Mesenchymal stem cell (in vitro differentiated cells and primary cell): Measurements from ENCODE around the gene CTSF.

Source experiments
- DNase-seq: peaks from one replicate; pipeline ENCODE4 v3.0.0-alpha.2; 2013
- H2AFZ ChIP-seq: one replicate; pipeline ENCODE4 v1.6.1; 2013; ENCODE audit warnings: low read depth, mild to moderate bottlenecking, control low read depth, inconsistent platforms, low read length, moderate library complexity
- H2AK5ac ChIP-seq: 2 replicates; pipeline ENCODE4 v1.6.1; 2013; ENCODE audit warnings: low read length, moderate library complexity, mild to moderate bottlenecking, inconsistent platforms; ENCODE audit not compliant: severe bottlenecking
- H2BK120ac ChIP-seq: one replicate; pipeline ENCODE4 v1.6.1; 2013; ENCODE audit warnings: low read depth, mild to moderate bottlenecking, inconsistent platforms, low read length, moderate library complexity
- H2BK12ac ChIP-seq, 2 experiments: one replicate each; pipeline ENCODE4 v1.6.1; 2013; ENCODE audit warnings: inconsistent platforms in 2 of 2, low read length in 2 of 2, mild to moderate bottlenecking in 2 of 2, moderate library complexity in 2 of 2, control low read depth in 1 of 2
- H2BK15ac ChIP-seq: one replicate; pipeline ENCODE4 v1.6.1; 2013; ENCODE audit warnings: mild to moderate bottlenecking, low read depth, inconsistent platforms; ENCODE audit not compliant: poor library complexity, severe bottlenecking
- H2BK5ac ChIP-seq: 2 replicates; pipeline ENCODE4 v1.6.1; 2013; ENCODE audit warnings: low read depth, mild to moderate bottlenecking, low read length, control low read depth, inconsistent platforms; ENCODE audit not compliant: poor library complexity, severe bottlenecking
- H3K14ac ChIP-seq, 2 experiments: one replicate each; pipeline ENCODE4 v1.6.1; 2013; ENCODE audit warnings: inconsistent platforms in 2 of 2, low read length in 2 of 2, control low read depth in 1 of 2, mild to moderate bottlenecking in 1 of 2, moderate library complexity in 1 of 2
- H3K18ac ChIP-seq, 2 experiments: one replicate each; pipeline ENCODE4 v1.6.1; 2013; ENCODE audit warnings: inconsistent platforms in 2 of 2, low read length in 2 of 2, control low read depth in 1 of 2, low read depth in 1 of 2, mild to moderate bottlenecking in 1 of 2
- H3K23ac ChIP-seq, 2 experiments: one replicate each; pipeline ENCODE4 v1.6.1; 2013; ENCODE audit warnings: inconsistent platforms in 2 of 2, low read length in 2 of 2, mild to moderate bottlenecking in 2 of 2, moderate library complexity in 2 of 2, control low read depth in 1 of 2
- H3K27ac ChIP-seq: 2 replicates; pipeline ENCODE4 v1.5.1; 2013; ENCODE audit warnings: mild to moderate bottlenecking, moderate library complexity, low read length, control low read depth, inconsistent platforms; ENCODE audit not compliant: poor library complexity, severe bottlenecking
- H3K27me3 ChIP-seq, 2 experiments: 2 replicates each; pipeline versions ENCODE4 v1.6.1 to v1.7.0; 2013; ENCODE audit warnings: low read length in 2 of 2, mild to moderate bottlenecking in 2 of 2, moderate library complexity in 2 of 2, control low read depth in 1 of 2, inconsistent platforms in 1 of 2; ENCODE audit not compliant: control insufficient read depth in 1 of 2, insufficient read depth in 1 of 2
- H3K36me3 ChIP-seq, 2 experiments: 2 replicates each; pipeline versions ENCODE4 v1.6.1 to v1.7.0; 2013; ENCODE audit warnings: low read length in 2 of 2, control low read depth in 1 of 2, inconsistent platforms in 1 of 2, low read depth in 1 of 2, mild to moderate bottlenecking in 1 of 2; ENCODE audit not compliant: insufficient read depth in 2 of 2, control insufficient read depth in 1 of 2
- H3K4ac ChIP-seq, 2 experiments: one replicate each; pipeline ENCODE4 v1.6.1; 2013; ENCODE audit warnings: inconsistent platforms in 2 of 2, low read length in 2 of 2, mild to moderate bottlenecking in 2 of 2, moderate library complexity in 2 of 2, control low read depth in 1 of 2, low read depth in 1 of 2
- H3K4me1 ChIP-seq: 2 replicates; pipeline ENCODE4 v1.6.1; 2013; ENCODE audit warnings: low read depth, low read length, control low read depth; ENCODE audit not compliant: control insufficient read depth, insufficient read depth
- H3K4me2 ChIP-seq: 2 replicates; pipeline ENCODE4 v1.6.1; 2013; ENCODE audit warnings: low read length, mild to moderate bottlenecking, inconsistent platforms; ENCODE audit not compliant: poor library complexity, severe bottlenecking
- H3K4me3 ChIP-seq, 2 experiments: 2 replicates each; pipeline versions ENCODE4 v1.5.1 to v1.7.0; 2013; ENCODE audit warnings: low read length in 2 of 2, mild to moderate bottlenecking in 2 of 2, control low read depth in 1 of 2, low read depth in 1 of 2; ENCODE audit not compliant: insufficient read depth in 1 of 2
- H3K79me1 ChIP-seq: replicated peaks from 2 replicates; pipeline ENCODE4 v1.6.1; 2013; ENCODE audit warnings: mild to moderate bottlenecking, control low read depth, low read length, inconsistent platforms; ENCODE audit not compliant: poor library complexity, severe bottlenecking
- H3K9ac ChIP-seq: 2 replicates; pipeline ENCODE4 v1.7.0; 2013; ENCODE audit warnings: mild to moderate bottlenecking, low read length, moderate library complexity
- H3K9me3 ChIP-seq: 2 replicates; pipeline ENCODE4 v1.7.0; 2013; ENCODE audit warnings: mild to moderate bottlenecking, low read length; ENCODE audit not compliant: control insufficient read depth
- H4K8ac ChIP-seq: one replicate; pipeline ENCODE4 v1.6.1; 2013; ENCODE audit warnings: inconsistent platforms, mild to moderate bottlenecking, low read length, moderate library complexity
- H4K91ac ChIP-seq: one replicate; pipeline ENCODE4 v1.6.1; 2013; ENCODE audit warnings: mild to moderate bottlenecking, low read length, inconsistent platforms
- WGBS: methylation state at CpG from one replicate; pipeline ENCODE4 v1.1.7; 2013; ENCODE audit warnings: mixed read lengths; 5-methylcytosine and 5-hydroxymethylcytosine counted together

CTSF gene

DNA sequence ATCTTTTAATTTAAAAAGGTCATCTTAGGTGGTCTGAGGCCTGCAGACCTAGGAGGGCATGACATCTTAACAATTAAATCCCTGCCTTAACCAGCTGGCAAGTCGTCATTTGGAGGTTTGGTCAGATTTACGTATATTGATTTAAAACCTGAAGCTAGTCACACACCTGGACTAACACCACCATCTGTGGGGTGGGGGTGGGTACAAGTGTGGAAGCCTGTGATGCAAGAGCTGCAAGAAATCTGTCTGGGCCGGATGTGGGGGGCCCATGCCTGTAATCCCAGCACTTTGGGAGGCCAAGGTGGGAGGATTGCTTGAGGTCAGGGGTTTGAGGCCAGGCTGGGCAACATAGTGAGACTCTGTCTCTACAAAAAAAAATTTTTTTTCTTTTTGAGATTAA, 12.9 kb upstream of the CTSF start:
- peaks cover 2 to 3% of the 10 kb centered on the region in 2 experiments for H3K27me3 ChIP-seq
- H3K23ac ChIP-seq = no peak overlapping the region
- H2AFZ ChIP-seq = no peak overlapping the region
- H2AK5ac ChIP-seq = no peak overlapping the region
- H3K27ac ChIP-seq = no peak overlapping the region
- no peak overlapping the region for H2BK15ac ChIP-seq
- no peaks in the 10 kb centered on the region for H3K79me1 ChIP-seq
- H3K36me3 ChIP-seq = no peaks in the 10 kb centered on the region
- no peak overlapping the region for H4K91ac ChIP-seq
- H3K4me2 ChIP-seq = no peak overlapping the region
- 56% methylated on average over 1 of the region's 3 CpGs for WGBS
- no peak overlapping the region for H2BK12ac ChIP-seq
- no peak overlapping the region for H3K9ac ChIP-seq
- H2BK5ac ChIP-seq = no peak overlapping the region
- H3K9me3 ChIP-seq = peaks cover 5% of the 10 kb centered on the region
- H4K8ac ChIP-seq = no peak overlapping the region
- H3K4ac ChIP-seq = no peak overlapping the region
- no peak overlapping the region for H3K14ac ChIP-seq
- peaks cover 2% of the 10 kb centered on the region for H3K4me1 ChIP-seq
- DNase-seq = no peak
- no peak overlapping the region for H2BK120ac ChIP-seq
- H3K18ac ChIP-seq = no peak overlapping the region
- H3K4me3 ChIP-seq = peak overlapping the region in 1 of 2 experiments; percentile 35

DNA sequence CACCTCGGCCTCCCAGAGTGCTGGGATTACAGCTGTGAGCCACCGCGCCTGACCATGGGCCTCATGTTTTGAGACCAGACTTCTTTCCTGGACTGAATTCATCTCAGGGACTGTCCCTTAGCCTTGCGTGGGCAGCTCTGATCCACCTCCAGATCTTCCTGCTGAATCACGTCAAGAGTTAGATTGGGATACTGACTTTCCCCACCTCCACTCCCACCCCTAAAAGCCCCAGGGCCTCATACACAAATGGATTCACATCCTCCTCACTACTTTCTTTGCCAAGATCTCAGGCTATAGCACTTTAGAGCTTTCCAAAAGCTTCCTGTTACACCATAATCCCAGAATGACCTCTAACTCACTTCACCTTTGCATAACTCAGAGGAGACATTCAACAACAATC, 12.4 kb upstream of the CTSF start:
- Histone ChIP-seq H2BK120ac (no peak overlapping the region), H3K4ac (no peak overlapping the region), H3K18ac (no peak overlapping the region), H2BK12ac (no peak overlapping the region), H3K79me1 (no peaks in the 10 kb centered on the region), H3K4me2 (no peak overlapping the region), H3K14ac (no peak overlapping the region), H3K27me3 (peaks cover 0 to 3% of the 10 kb centered on the region in 2 experiments), H4K8ac (peak overlapping the region; percentile 28), H3K9ac (no peak overlapping the region), H2AFZ (no peak overlapping the region), H3K4me1 (peaks cover 2% of the 10 kb centered on the region), H2BK5ac (no peak overlapping the region), H4K91ac (no peak overlapping the region), H3K4me3 (peak overlapping the region in 1 of 2 experiments; percentile 35), H3K9me3 (peaks cover 5% of the 10 kb centered on the region), H3K36me3 (no peaks in the 10 kb centered on the region), H3K23ac (no peak overlapping the region), H3K27ac (no peak overlapping the region), H2BK15ac (no peak overlapping the region), H2AK5ac (no peak overlapping the region)
- WGBS = 92% methylated on average over 5 of the region's 5 CpGs
- DNase-seq = no peak

DNA sequence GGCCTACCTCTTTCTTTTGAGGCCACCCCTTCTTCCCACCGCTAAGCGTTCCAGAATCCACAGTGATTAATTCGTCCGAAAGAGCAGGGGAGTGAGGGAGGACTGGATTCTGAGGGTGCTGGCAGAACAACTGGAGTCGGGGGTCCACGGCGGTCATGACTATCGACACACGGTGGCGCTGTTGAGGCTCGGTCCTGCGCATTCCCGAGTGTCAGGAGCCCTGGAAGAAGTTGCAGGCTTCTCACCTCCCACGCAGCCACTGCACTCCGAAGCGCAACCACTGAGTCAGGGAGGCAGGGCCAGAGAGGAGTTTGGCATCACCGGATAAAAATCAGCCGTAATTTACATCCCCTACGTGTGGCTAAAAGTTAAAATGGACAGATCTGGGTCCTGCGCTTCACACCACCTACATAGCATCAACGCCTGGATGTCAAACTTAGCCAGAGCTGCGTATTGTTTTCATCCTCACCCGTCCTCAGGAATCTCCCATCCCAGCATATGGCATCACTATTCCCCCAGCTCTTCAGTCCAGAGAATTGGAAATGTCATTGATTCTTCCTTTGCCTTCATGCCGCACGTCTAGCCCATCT, 10.7 kb upstream of the CTSF start:
- peaks cover 0 to 3% of the 10 kb centered on the region in 2 experiments for H3K27me3 ChIP-seq

DNA sequence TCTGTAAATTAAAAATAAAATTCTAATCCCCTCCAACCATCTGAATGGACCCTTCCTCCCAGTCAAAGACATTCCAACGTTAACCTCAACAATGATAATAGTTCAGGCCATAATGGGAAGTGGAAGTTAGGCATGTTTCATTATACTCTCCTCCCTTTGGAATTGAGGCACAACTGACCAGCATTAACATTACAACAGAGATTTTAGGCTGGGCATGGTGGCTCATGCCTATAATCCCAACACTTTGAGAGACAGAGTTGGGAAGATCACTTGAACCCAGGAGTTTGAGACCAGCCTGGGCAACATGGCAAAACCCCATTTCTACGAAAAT, 2.4 kb upstream of the CTSF start:
- Histone ChIP-seq H3K9ac (no peak overlapping the region), H3K27me3 (peaks cover 0 to 5% of the 10 kb centered on the region in 2 experiments), H4K8ac (no peak overlapping the region), H2BK120ac (no peak overlapping the region), H4K91ac (no peak overlapping the region), H3K4ac (no peak overlapping the region), H3K14ac (no peak overlapping the region), H3K36me3 (peaks cover 0 to 7% of the 10 kb centered on the region in 2 experiments), H2AK5ac (no peak overlapping the region), H2AFZ (no peak overlapping the region), H3K27ac (no peak overlapping the region), H3K23ac (no peak overlapping the region), H3K18ac (no peak overlapping the region), H3K4me1 (no peaks in the 10 kb centered on the region), H2BK15ac (no peak overlapping the region), H2BK12ac (no peak overlapping the region), H3K4me2 (no peak overlapping the region), H2BK5ac (no peak overlapping the region), H3K9me3 (no peaks in the 10 kb centered on the region), H3K4me3 (no peak overlapping the region), H3K79me1 (no peaks in the 10 kb centered on the region)
- 68% methylated on average over 2 of the region's 2 CpGs for WGBS
- DNase-seq = no peak

More for the DNA sequence above, 10.7 kb upstream of the CTSF start:
- Histone ChIP-seq H3K4ac (no peak overlapping the region), H3K4me2 (no peak overlapping the region), H2AK5ac (no peak overlapping the region), H3K36me3 (no peaks in the 10 kb centered on the region), H2BK15ac (no peak overlapping the region), H2BK12ac (no peak overlapping the region), H3K4me3 (no peak overlapping the region), H3K14ac (no peak overlapping the region), H2AFZ (no peak overlapping the region), H3K9me3 (peaks cover 5% of the 10 kb centered on the region), H2BK5ac (no peak overlapping the region), H3K27ac (no peak overlapping the region), H2BK120ac (no peak overlapping the region), H3K4me1 (peaks cover 2% of the 10 kb centered on the region), H3K79me1 (no peaks in the 10 kb centered on the region), H4K91ac (no peak overlapping the region), H3K23ac (no peak overlapping the region), H4K8ac (no peak overlapping the region), H3K18ac (no peak overlapping the region), H3K9ac (peak overlapping the region; percentile 36)
- peak; percentile 71 for DNase-seq
- 28% methylated on average over 23 of the region's 25 CpGs for WGBS
